Endometrial microvascular endothelial cells (primary cell): ENCODE data around the gene TTYH3. TPM values are rescaled to one million over a fixed set of nuclear protein-coding genes. Genes with fewer than 3 reads are reported as not detected.

Source experiments
- in situ Hi-C: cut with HindIII; loops from 2 replicates; pipeline ENCODE4 v1.10.0; 2017; ENCODE audit warnings: low sequenced_read_pairs, low pct_unique_long_range_greater_than_20kb; ENCODE audit errors: inconsistent ontology term
- total RNA-seq: library from RNA; depleted of rRNA; stranded (reverse); fragments of >200 nt; gene quantifications from one replicate; pipeline ENCODE4 v1.2.3, GENCODE V29; 2015; ENCODE audit errors: inconsistent ontology term

The TTYH3 gene
- total RNA-seq, 1 donor from 2014 or later = 98.6 TPM

DNA sequence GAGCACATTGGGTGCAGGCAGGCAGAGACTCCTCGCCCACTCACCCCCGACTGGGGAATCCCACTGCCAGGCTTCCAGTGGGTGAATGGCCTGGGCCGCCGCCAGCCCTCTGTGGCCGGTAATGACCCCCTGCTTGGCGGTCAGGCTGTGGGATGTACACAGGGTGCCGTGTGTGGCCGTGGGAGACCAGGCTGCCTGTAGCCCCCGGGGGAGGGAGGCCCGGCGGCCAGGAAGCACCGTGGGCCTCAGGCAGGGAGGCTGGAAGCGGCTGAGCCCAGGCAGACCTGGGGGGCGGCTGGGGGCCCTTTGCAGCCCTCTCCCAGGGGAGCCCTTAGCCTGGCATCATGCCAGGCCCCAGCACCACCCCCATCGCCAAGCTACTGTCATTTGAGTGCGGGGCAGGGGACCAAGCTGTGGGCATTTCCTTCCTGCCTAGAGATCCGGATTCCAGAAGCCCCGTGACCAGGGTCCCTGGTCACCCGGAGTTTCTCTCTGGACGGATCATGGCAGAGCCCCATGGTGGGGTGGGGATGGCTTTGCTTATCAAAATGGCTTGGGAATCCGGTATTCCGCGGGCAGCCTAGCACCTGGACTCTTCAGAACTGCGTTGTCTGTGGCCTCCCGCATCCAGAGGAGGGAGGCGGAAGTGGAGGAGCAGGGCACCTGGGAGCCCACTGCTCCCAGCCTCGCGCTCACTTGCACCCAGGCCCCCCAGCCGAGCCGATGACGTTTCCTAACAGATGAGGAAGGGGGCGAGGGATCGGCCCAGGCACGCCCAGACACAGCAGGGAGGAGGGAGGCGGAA, 1.1 kb downstream of the TTYH3 start:
- in situ Hi-C loops = no loop called here

DNA sequence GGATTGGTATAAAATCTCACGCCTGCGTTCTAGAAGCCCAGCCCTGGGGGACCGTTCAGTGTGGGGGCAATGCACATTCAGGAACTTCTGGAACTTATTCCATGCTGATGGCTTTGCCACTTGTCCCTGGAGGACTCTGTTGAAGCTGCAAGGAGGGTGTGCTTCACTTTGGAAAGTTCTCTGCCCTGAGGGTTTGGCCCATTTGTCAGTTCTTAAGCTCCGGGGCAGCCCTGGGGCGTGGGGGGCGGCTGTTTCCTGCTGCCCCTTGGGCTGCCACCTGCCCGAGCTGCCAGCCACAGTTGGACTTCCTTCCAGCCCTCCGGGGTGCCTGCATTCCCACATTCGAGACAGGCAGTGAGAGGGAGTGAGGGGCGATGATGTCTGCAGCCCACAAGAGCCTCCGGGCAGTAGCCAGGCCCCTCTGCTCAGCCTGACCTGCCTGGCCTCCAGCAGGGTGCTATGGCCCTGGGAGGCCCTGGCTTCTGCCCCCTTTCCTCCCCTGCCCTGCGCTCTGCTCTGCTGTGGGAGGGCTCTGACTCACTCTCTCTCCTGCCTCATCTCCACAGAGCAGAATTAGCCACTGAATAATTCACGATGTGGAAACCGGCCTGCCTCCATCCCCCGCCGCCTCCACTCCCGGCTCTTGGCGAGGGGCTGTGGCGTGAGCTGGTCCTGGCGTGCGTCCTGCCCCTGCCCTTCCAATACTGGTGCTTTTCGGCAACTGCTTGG, 1.9 kb downstream of the TTYH3 start:
- in situ Hi-C loops = no loop called here

DNA sequence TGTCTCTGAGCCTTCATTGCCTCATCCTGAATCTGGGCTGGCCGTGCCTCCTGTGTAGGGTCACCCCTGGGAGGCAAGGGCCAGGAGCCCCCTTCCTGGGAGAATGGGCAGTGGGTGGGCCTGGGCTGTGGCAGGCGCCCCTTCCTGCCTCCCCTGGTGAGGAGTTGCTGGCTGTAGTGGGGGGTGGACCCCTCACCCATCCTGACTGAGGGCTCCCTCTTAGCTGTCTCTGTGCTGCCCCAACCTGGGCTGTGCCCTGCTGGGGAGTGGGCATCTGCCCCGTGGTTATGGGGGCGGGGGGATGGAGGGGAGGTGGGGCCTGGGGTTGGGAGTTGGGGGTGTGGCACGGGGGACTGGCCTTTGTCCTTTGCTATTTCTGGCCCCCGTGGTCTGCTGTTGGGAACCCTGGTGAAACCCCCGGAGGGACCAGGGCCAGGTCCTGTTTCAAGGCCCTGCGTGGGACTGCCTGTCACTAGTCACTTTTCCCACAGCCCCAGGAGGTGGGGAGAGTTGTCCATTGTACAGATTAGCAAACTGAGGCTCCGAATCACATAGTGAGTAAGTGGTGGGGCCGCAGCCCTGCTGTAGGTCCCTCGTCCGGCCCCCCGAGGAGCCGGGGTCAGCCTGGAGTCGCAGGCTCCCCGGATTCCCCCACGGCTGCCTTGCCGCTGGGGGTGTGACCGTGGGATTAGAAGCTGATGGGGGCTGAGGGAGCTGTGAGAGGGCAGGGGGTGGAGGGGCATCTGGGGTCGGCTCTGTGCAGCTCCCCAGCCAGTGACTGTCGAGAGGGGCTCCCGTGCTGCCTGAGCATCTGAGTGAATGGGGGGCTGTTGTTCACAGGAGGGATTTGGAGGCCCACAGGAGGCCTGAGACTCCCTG, 2.7 kb downstream of the TTYH3 start:
- in situ Hi-C loops = no loop called here

DNA sequence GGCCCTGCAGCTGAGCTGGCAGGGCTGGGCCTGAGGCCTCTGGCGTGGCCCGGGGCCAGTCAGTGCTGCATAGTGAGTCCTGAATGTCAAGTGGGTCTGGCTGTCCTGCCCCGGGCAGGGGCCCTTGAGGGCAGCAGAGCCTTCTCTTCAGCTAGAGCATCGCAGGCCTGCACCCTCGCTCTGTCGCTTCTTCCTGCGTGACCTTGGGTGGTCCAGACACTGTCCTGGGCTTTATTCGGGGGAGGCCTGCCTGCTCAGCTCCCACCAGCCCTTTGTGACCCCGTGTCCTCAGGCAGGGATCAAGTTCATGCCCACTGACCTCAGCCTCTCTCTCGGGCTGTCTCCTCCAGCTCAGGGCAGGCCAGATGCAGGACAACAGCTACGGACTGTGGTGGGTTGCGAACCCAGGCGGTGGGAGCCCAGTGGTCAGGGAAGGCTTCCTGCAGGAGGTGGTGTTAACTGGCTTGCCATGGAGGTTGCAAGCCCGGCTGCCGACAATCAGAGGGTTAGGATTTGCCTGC, 3.4 kb downstream of the TTYH3 start:
- in situ Hi-C loops = no loop called here

DNA sequence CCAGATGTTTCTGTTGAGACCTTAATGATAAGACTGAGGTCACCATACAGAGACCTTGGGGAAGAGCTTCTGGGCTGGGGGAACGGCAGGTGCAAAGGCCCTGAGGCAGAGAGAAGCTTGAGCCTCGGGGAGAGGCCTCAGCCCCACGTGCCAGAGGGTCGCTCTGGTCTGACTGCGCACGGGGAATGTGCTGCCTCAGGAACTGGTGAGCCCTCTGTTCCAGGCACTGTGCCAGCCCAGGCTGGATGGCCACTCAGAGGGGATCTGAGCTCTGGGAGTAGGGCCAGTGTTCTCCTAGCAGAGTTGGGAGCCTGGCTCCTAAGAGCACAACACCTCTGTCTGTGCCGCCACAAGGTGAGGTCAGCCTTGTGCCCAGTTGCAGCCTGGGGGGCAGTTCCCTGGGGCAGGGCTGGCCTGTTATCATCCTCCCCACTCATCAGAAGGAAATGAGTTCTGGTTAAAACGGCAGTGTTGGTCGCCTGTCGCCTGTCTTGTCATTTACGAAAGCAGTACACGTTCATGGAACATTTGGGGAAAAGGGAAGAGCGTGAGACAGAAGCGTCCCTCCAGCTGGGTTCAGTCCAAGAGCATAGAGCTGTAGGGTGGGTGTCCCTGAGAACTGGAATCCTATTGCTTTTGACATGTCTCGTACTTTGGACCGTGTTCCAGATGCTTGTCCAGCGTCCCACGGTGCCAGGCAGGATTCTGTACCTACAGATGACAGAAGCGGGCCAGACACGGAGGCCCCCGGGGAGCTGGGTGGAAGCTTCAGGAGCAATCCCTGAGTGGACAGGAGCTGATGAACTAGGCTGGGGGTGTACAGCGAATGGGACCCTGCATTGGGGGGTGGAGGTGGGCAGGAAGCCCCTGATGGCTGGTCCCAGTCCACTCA, 4.3 kb downstream of the TTYH3 start:
- in situ Hi-C loops = no loop called here

DNA sequence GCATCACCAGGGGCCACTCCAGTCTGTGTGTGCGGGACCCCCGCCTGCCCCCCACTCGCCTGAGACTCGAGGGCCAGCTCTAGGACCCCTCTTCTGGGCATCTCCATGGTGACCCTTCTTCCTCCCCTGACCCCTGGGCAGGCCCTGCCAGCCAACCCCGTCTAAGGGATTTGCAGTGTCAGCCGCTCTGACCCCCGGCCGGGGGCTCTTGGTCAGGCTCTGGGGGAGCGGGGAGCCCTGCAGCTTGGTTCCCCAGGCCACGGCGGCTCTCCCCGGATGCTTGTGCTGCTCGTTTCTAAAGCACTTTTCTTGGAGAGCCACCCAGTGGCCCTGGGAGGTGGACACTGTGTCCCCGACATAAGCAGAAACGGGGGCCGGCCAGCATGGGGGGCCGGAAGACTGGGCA, 5.3 kb downstream of the TTYH3 start:
- in situ Hi-C loops = no loop called here

DNA sequence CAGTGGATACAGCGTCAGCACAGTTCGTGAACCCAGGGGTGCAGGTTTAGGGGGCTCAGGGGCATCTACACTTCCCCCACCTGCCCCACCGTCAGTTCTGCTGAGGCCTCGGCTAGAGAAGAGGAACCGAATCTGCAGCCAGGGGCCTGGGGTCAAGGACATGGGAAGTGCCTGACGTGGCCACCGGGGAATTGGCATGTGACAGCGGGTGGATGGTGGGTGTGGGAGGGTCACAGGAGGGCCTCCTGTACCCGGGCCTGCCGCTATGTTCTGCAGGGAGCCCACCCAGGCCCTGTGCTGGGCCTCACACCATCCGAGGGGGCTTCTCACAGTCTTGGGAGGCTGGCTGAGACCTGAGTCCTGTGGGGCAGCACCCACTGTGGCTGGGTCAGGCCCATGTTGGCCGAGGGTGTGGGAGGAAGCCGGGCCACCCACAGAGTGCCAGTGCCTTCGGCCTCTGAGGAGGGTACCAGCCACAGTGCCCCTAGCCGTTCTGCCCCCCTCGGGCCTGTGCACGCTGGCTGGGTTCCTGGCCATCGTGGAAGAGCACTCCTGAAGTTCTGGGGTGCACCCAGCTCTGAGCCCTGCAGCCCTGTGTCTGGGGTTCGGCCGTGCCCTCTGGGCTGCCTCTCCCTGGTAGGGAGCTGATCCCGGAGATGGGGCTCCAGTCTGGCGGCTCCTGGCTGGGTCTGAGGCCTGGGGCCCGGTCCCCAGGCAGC, 5.9 kb downstream of the TTYH3 start:
- in situ Hi-C loops = no loop called here

DNA sequence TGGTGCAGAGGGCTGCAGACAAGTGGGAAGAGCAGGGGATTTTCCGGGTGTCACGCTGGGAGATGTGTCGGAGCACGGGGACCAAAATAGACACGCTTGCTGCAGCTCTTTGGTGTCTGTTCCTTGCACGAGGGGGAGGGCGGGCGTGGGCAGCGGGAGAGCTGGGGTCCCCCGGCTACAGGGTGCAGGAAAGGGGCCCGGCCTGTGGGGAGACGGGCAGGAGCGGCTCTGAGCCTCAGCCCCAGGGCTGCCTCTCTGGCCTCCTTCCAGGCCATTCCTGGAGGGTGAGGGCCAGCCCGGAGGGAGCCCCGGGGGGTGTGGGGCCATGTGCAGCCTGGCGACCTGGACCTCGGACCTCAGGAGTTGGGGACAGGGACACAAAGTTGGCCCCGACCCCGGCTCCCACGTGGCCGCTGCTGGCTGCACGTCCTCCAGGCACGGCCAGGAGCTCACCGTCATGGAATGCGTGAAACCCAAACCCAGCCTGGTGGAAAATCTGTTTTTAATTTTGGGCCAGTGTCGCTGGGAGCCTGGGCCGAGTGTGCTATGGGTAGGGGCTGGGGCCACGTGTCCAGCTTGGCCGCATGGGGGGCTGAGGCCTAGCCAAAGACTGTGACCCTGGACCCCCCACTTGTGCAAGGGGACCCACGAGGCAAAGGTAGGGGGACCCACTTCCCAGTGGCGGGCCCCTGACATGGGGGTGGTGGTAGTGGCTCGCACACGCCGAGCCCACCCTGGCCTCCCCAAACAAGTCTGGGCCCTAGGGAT, 6.6 kb downstream of the TTYH3 start:
- in situ Hi-C loops = no loop called here

DNA sequence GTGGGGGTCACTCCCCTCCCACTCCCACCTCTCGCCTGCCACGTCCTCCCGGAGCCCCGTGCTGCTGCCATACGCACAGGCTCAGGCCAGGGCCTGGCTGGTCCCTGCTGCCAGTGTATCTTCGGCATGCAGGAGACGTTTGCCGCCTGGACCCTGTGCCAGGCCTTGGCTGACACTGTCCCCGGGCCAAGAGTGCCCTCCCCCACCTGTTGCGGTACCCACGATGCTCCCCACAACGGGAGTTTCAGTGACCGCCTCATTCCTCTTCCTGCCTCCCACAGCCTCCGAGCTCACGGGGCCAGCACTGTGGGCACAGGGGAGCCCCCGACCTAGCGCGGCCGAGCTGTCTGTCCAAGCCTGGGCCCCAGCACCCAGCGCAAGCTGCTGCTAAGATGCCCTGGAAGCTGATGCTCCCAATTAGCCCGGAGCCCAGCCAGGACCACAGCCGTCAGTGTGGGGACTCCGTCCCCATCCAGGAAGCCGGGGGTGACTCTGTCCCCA, 7.4 kb downstream of the TTYH3 start:
- in situ Hi-C loops = no loop called here

DNA sequence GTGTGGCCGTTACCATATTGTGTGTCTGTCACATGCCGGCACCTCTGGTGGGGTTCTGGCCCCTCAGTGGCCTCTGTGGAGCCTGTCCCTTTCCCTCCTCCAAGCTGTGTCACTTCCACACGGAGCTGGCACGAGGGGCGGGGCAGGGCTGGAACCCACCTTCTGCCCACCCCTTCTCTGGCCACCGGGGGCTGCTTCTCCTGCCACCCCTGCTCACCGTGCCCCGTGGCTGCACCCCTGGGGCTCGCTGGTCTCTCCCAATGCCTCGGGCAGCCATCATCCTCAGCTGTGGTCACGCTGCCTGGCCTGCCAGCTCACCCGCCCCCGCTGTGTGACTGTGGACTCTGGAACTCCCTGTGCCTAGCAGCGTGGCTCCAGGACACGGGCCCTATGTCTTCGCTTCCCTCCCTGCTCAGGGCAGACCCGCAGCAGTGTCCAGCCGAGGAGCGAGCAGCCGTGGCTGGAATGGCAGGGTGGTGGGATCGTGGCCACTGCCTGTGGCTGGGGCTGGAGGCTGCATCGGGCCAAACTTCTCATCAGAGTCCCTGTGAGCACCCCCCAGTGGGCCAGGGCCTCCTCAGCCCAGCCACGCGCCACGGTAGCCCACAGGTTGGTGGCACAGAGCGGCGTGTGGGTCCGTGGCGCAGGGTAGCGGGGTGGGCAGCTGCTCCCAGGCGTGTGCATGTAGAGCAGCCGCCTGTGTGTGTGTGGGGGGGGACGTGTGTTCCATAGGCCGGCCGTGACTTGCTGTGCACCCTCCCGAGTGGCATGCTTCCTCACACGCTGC, 8.1 kb downstream of the TTYH3 start:
- in situ Hi-C loops = no loop called here

DNA sequence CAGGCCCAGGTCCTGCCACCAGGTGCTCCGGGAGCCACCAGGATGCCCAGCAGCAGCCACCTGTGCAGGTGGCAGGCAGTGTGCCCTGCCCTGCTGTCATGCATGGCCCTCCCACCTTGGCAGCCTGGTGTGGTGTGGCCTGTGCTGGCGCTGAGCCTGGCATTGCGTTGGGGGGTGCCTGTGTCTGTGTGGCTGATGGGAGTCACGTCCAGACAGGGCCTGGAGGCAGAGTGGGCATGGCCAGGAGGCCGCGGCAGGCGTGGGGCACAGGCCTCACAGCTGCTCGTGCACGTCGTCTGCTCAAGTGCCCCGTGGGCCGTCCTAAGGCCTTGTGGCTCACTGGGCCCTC, 8.7 kb downstream of the TTYH3 start:
- in situ Hi-C loops = no loop called here

DNA sequence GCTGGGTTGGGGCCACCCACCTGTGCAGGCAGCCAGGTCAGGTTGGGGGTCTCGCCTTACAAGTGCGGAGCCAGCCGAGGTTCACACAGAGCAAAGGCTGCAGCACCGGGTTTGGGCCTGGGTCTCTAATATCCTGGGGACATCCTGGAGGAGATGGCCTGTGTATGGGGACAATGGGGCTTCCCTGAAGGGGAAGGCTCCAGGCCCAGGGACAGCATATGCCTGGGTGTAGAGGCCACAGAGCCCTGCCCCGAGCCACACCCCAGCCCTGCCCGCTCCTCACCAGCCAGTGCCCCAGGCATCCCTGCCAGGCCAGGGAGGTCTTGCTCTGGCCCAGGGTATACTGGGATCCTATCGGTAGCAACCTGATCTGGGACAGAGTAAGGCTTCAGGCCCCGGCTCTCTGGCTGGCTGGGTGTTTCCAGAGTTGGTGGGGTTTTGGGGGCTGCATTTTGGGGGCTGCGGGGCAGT, 9.1 kb downstream of the TTYH3 start:
- in situ Hi-C loops = no loop called here

DNA sequence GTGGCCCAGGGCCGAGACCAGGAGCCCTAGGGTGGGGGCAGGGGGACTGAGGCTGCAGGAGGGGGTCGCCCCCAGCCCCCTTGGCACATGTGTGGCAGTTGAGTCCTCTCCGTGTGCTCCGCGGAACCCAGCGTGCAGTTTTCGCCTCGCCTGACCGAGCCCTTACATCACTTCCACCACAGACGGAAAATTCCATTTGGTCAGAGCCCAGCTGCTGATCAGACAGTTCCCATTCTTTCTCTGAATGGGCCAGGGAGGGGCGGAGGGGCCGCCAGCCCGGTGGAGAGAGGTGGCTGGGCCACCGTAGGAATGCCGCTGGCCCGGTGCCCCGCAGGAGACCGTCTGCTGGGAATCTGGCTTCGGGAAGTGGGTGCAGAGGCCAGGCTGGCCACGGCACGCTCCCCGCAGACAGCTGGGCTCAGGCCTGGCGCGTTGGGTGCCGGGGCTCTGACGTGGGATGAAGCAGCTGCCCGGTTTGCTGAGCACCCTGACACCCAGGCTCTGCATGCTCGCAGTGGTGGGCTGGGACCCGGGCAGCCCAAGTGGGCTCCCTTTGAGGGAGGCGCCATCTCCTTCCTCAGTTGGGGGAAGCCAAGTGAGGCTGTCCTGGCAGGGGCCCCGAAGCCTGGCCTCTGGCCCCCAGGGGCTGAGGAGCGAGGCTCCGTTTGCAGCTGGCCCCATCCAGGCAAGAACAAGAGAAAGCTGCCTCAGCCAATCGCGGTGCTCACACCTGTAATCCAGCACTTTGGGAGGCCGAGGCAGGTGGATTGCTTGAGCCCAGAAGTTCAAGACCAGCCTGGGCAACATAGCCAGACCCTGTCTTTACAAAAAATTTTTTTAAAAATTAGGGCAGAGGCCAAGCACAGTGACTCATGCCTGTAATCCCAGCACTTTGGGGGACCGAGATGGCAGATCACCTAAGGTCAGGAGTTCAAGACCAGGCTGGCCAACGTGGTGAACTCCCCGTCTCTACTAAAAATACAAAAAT, 9.9 kb downstream of the TTYH3 start:
- in situ Hi-C loops = no loop called here

DNA sequence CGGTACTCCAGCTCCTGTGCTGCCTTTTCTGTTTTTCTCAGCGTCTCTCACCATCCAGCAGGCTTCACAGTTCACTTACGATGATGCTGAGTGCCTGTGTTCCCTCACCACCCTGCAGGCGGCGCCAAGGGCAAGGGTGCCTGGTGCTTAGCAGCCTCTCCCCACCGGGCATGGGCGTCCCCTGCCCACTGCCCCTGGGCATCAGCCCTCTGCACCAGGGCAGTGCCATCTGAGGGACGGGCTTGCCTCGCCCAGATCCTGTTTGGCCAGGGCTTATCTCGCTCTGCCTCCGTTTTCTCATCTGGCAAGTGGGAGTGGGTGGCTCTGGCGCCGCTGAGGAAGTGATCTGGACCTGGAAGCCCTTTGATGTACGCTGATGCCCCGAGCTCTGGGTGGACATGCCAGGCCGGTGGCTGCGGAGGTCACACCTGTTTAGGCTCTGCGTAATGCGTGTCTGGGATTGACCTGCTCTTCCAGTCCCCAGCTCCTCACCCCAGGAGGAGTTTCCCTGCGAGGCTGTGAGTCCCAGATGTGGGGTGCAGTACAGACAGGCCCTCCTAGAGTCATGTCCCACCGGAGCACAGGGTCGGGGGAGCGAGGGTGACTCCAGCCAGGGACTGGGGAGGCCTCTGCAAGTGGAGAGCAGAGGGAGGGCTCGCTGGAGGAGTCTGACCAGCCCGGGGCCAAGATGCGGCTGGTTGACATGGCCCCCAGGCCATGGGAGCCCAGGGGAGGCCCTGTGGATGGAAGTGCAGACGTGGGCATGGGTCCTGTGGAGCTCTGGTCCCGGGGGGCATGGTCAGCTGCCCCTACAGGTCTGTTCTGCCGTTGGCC, 11.8 kb downstream of the TTYH3 start:
- in situ Hi-C loops = no loop called here
